Measurements from ENCODE around the gene GCK. TPM values are rescaled to one million over a fixed set of nuclear protein-coding genes. Genes with fewer than 3 reads are reported as not detected.

The GCK gene
- total and polyA plus RNA-seq, 4 donors, result 0.09 to 12.7 (median 0.44) TPM

GRCh38 chr7:44184873-44185446 is 4.3 kb downstream of the GCK start:
- TF ChIP-seq REST (IDR thresholded peaks at IDR 0.05), result no peak
- TF ChIP-seq, protein P1, sequence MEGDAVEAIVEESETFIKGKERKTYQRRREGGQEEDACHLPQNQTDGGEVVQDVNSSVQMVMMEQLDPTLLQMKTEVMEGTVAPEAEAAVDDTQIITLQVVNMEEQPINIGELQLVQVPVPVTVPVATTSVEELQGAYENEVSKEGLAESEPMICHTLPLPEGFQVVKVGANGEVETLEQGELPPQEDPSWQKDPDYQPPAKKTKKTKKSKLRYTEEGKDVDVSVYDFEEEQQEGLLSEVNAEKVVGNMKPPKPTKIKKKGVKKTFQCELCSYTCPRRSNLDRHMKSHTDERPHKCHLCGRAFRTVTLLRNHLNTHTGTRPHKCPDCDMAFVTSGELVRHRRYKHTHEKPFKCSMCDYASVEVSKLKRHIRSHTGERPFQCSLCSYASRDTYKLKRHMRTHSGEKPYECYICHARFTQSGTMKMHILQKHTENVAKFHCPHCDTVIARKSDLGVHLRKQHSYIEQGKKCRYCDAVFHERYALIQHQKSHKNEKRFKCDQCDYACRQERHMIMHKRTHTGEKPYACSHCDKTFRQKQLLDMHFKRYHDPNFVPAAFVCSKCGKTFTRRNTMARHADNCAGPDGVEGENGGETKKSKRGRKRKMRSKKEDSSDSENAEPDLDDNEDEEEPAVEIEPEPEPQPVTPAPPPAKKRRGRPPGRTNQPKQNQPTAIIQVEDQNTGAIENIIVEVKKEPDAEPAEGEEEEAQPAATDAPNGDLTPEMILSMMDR (IDR thresholded peaks at IDR 0.05; ENCODE audit: low read depth, low read length, missing input control), result no peak
- H3K4me1 ChIP-seq (ENCODE audit: control insufficient read depth in 4 of 4, insufficient read depth in 4 of 4, low read length in 3 of 4), result peaks cover 0 to 10% (median 4%) of the 10 kb centered on the region in 4 donors
- H3K4me3 ChIP-seq (ENCODE audit: low read depth in 1 of 3, low read length in 3 of 3), result no peak overlapping the region
- no peak overlapping the region for H3K9ac ChIP-seq (ENCODE audit: low read depth in 1 of 2, low read length in 2 of 2)
- 94% methylated on average over 2 of the region's 2 CpGs for WGBS
- no peak overlapping the region for H3K27ac ChIP-seq (ENCODE audit: low read depth in 1 of 2, low read length in 2 of 2)
- H3K36me3 ChIP-seq (ENCODE audit: control insufficient read depth in 4 of 4, insufficient read depth in 3 of 4, low read depth in 1 of 4, low read length in 3 of 4), result no peaks in the 10 kb centered on the region
- H3K9me3 ChIP-seq (ENCODE audit: control insufficient read depth in 4 of 4, low read length in 3 of 4), result peaks cover 6 to 16% (median 12%) of the 10 kb centered on the region in 4 donors
- H3K27me3 ChIP-seq (ENCODE audit: control insufficient read depth in 4 of 4, insufficient read depth in 4 of 4, low read length in 3 of 4), result no peaks in the 10 kb centered on the region
- DNase-seq (ENCODE audit: low spot score), result no peak

GRCh38 chr7:44184206-44184872 is 4.9 kb downstream of the GCK start:
- Histone ChIP-seq H3K4me3 (ENCODE audit: low read depth in 1 of 3, low read length in 3 of 3) (no peak overlapping the region), H3K9ac (ENCODE audit: low read depth in 1 of 2, low read length in 2 of 2) (no peak overlapping the region), H3K36me3 (ENCODE audit: control insufficient read depth in 4 of 4, insufficient read depth in 3 of 4, low read depth in 1 of 4, low read length in 3 of 4) (no peaks in the 10 kb centered on the region), H3K27me3 (ENCODE audit: control insufficient read depth in 4 of 4, insufficient read depth in 4 of 4, low read length in 3 of 4) (no peaks in the 10 kb centered on the region), H3K27ac (ENCODE audit: low read depth in 1 of 2, low read length in 2 of 2) (no peak overlapping the region), H3K4me1 (ENCODE audit: control insufficient read depth in 4 of 4, insufficient read depth in 4 of 4, low read length in 3 of 4) (peaks cover 0 to 10% (median 4%) of the 10 kb centered on the region in 4 donors), H3K9me3 (ENCODE audit: control insufficient read depth in 4 of 4, low read length in 3 of 4) (peaks cover 6 to 16% (median 12%) of the 10 kb centered on the region in 4 donors)
- DNase-seq (ENCODE audit: low spot score), result no peak
- 88% methylated on average over 16 of the region's 16 CpGs for WGBS
- TF ChIP-seq REST (IDR thresholded peaks at IDR 0.05) (no peak), NR2F2 (IDR thresholded peaks at IDR 0.05) (no peak), MAX (IDR thresholded peaks at IDR 0.05) (no peak), TAF1 (conservative IDR thresholded peaks at IDR 0.05) (no peak), RXRA (IDR thresholded peaks at IDR 0.05) (no peak), YY1 (IDR thresholded peaks at IDR 0.05) (no peak), HNF4G (IDR thresholded peaks at IDR 0.05) (no peak), FOXA1 (IDR thresholded peaks at IDR 0.05) (no peak), RAD21 (IDR thresholded peaks at IDR 0.05) (no peak), EGR1 (IDR thresholded peaks at IDR 0.05; ENCODE audit: low read depth in 2 of 2) (no peak), HNF4A (conservative IDR thresholded peaks at IDR 0.05) (no peak), SP1 (IDR thresholded peaks at IDR 0.05) (no peak), GABPA (IDR thresholded peaks at IDR 0.05 in 1 of 2, conservative IDR thresholded peaks at IDR 0.05 in 1 of 2) (no peak), FOXA2 (IDR thresholded peaks at IDR 0.05) (no peak), JUND (IDR thresholded peaks at IDR 0.05) (no peak)
- TF ChIP-seq, protein P2, sequence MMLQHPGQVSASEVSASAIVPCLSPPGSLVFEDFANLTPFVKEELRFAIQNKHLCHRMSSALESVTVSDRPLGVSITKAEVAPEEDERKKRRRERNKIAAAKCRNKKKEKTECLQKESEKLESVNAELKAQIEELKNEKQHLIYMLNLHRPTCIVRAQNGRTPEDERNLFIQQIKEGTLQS (IDR thresholded peaks at IDR 0.05), result no peak
- TF ChIP-seq, protein P1 (IDR thresholded peaks at IDR 0.05; ENCODE audit: low read depth, low read length, missing input control), result no peak
